ENCODE measurements around the gene PTEN.

DNA sequence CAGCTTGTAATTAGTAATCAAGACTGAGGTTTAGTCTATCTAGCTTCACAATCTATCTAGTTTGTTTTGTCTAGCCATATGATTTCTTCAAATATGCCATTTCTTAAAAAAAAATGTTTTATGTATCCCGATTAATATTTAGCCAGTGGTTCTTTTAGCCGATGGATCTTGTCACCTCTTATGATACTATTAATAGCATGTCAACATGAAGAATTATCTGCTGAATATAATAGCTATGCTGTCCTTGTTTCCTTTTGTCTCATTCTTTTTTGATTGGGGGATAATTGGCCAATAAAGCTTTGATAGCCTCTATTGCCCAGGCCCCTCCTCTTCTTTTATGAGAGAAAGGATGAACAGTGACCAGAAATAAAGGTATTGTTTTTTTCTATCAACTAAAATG is 32.8 kb downstream of the PTEN start:
- TF ChIP-seq EZH2 (IDR thresholded peaks at IDR 0.05; ENCODE audit: borderline replicate concordance, low read depth, low read length, severe bottlenecking) (no peak), MYC (IDR thresholded peaks at IDR 0.05; ENCODE audit: low read depth, low read length) (no peak), POLR2A (IDR thresholded peaks at IDR 0.05; ENCODE audit: low read depth, low read length) (no peak), POLR2AphosphoS5 (IDR thresholded peaks at IDR 0.05; ENCODE audit: insufficient read depth, low read depth, low read length) (no peak), MAX (IDR thresholded peaks at IDR 0.05; ENCODE audit: insufficient read depth, insufficient read length) (no peak), JUN (IDR thresholded peaks at IDR 0.05; ENCODE audit: borderline replicate concordance, insufficient read depth, insufficient read length, low read depth) (no peak), GATA2 (IDR thresholded peaks at IDR 0.05; ENCODE audit: insufficient read depth, insufficient read length, low read depth, low read length) (no peak)
- TF ChIP-seq, protein P1, sequence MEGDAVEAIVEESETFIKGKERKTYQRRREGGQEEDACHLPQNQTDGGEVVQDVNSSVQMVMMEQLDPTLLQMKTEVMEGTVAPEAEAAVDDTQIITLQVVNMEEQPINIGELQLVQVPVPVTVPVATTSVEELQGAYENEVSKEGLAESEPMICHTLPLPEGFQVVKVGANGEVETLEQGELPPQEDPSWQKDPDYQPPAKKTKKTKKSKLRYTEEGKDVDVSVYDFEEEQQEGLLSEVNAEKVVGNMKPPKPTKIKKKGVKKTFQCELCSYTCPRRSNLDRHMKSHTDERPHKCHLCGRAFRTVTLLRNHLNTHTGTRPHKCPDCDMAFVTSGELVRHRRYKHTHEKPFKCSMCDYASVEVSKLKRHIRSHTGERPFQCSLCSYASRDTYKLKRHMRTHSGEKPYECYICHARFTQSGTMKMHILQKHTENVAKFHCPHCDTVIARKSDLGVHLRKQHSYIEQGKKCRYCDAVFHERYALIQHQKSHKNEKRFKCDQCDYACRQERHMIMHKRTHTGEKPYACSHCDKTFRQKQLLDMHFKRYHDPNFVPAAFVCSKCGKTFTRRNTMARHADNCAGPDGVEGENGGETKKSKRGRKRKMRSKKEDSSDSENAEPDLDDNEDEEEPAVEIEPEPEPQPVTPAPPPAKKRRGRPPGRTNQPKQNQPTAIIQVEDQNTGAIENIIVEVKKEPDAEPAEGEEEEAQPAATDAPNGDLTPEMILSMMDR (IDR thresholded peaks at IDR 0.05; ENCODE audit: extremely low read depth in 1 of 2, insufficient read depth in 1 of 2, low read depth in 1 of 2, low read length in 2 of 2): no peak
